ENCODE data around the gene ALDH1L1. TPM values are rescaled to one million over a fixed set of nuclear protein-coding genes. Genes with fewer than 3 reads are reported as not detected.

The ALDH1L1 gene
- total RNA-seq, 1 donor from 2014 or later: 1.0 TPM

GRCh38 chr3:126121074-126121473 is 59.3 kb downstream of the ALDH1L1 start:
- TF ChIP-seq, protein P1, sequence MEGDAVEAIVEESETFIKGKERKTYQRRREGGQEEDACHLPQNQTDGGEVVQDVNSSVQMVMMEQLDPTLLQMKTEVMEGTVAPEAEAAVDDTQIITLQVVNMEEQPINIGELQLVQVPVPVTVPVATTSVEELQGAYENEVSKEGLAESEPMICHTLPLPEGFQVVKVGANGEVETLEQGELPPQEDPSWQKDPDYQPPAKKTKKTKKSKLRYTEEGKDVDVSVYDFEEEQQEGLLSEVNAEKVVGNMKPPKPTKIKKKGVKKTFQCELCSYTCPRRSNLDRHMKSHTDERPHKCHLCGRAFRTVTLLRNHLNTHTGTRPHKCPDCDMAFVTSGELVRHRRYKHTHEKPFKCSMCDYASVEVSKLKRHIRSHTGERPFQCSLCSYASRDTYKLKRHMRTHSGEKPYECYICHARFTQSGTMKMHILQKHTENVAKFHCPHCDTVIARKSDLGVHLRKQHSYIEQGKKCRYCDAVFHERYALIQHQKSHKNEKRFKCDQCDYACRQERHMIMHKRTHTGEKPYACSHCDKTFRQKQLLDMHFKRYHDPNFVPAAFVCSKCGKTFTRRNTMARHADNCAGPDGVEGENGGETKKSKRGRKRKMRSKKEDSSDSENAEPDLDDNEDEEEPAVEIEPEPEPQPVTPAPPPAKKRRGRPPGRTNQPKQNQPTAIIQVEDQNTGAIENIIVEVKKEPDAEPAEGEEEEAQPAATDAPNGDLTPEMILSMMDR (IDR thresholded peaks at IDR 0.05; ENCODE audit: insufficient read depth, low read length, poor library complexity, severe bottlenecking): no peak
- no peaks in the 10 kb centered on the region for H3K36me3 ChIP-seq (ENCODE audit: control insufficient read depth, insufficient read depth, low read length)
- no peaks in the 10 kb centered on the region for H3K27me3 ChIP-seq (ENCODE audit: control insufficient read depth, insufficient read depth, low read length)
- no peak overlapping the region for H3K4me3 ChIP-seq (ENCODE audit: low read depth, low read length)
- no peak for DNase-seq (ENCODE audit: low read depth)

DNA sequence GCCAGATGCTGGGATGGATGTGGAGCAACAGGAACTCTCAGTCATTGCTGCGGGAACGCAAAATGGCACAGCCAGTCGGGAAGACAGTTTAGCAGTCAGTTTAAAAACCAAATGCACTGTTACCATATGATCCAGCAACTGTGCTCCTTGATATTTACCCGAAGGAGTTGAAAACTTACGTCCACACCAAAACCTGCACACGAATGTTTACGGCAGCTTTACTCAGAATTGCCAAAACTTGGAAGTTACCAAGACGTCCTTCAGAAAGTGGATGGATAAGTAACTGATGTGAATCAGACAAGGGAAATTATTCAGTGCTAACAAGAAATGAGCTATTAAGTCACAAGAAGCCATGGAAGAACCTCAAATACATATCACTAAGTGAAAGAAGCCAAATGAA is 60.4 kb downstream of the ALDH1L1 start:
- H3K27me3 ChIP-seq (ENCODE audit: control insufficient read depth, insufficient read depth, low read length): no peaks in the 10 kb centered on the region
- H3K36me3 ChIP-seq (ENCODE audit: control insufficient read depth, insufficient read depth, low read length): no peaks in the 10 kb centered on the region
- DNase-seq (ENCODE audit: low read depth): no peak
- TF ChIP-seq, protein P1 (IDR thresholded peaks at IDR 0.05; ENCODE audit: insufficient read depth, low read length, poor library complexity, severe bottlenecking): no peak
- no peak overlapping the region for H3K4me3 ChIP-seq (ENCODE audit: low read depth, low read length)

- Histone ChIP-seq H3K27me3 (ENCODE audit: control insufficient read depth, insufficient read depth, low read length) (no peaks in the 10 kb centered on the region), H3K36me3 (ENCODE audit: control insufficient read depth, insufficient read depth, low read length) (no peaks in the 10 kb centered on the region), H3K4me3 (ENCODE audit: low read depth, low read length) (no peak overlapping the region)
- TF ChIP-seq, protein P1 (IDR thresholded peaks at IDR 0.05; ENCODE audit: insufficient read depth, low read length, poor library complexity, severe bottlenecking): no peak
- no peak for DNase-seq (ENCODE audit: low read depth)
These were observed 61.2 kb downstream of the ALDH1L1 start for GRCh38 chr3:126119008-126119675.

DNA sequence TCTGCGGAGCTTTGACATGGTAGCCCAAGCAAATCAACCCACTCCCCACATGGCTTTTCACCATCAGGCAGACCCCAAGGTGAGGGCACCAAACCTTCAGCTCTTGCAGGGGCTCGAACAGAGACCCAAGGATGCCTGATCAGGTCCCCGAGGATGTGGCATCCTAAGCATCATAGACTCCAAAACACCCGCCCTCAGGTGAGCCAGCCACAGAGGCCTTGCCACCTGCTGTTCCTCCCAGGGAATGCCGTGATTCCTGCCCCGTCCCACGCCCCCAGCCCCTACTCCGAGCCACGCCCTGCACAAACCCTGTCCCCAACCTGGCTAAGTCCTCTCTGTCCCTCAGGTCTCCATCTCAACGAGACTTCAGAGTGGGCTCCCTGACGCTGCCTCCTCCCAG is 61.8 kb downstream of the ALDH1L1 start:
- Histone ChIP-seq H3K36me3 (ENCODE audit: control insufficient read depth, insufficient read depth, low read length) (no peaks in the 10 kb centered on the region), H3K27me3 (ENCODE audit: control insufficient read depth, insufficient read depth, low read length) (no peaks in the 10 kb centered on the region), H3K4me3 (ENCODE audit: low read depth, low read length) (no peak overlapping the region)
- DNase-seq (ENCODE audit: low read depth): no peak
- TF ChIP-seq, protein P1 (IDR thresholded peaks at IDR 0.05; ENCODE audit: insufficient read depth, low read length, poor library complexity, severe bottlenecking): no peak

- no peak for DNase-seq (ENCODE audit: low read depth)
- Histone ChIP-seq H3K27me3 (ENCODE audit: control insufficient read depth, insufficient read depth, low read length) (no peaks in the 10 kb centered on the region), H3K36me3 (ENCODE audit: control insufficient read depth, insufficient read depth, low read length) (no peaks in the 10 kb centered on the region), H3K4me3 (ENCODE audit: low read depth, low read length) (no peak overlapping the region)
- TF ChIP-seq, protein P1 (IDR thresholded peaks at IDR 0.05; ENCODE audit: insufficient read depth, low read length, poor library complexity, severe bottlenecking): no peak
These were observed 62.6 kb downstream of the ALDH1L1 start for GRCh38 chr3:126117786-126118185.

GRCh38 chr3:126117212-126117611 is 63.2 kb downstream of the ALDH1L1 start:
- DNase-seq (ENCODE audit: low read depth): no peak
- no peaks in the 10 kb centered on the region for H3K36me3 ChIP-seq (ENCODE audit: control insufficient read depth, insufficient read depth, low read length)
- TF ChIP-seq, protein P1 (IDR thresholded peaks at IDR 0.05; ENCODE audit: insufficient read depth, low read length, poor library complexity, severe bottlenecking): no peak
- no peak overlapping the region for H3K4me3 ChIP-seq (ENCODE audit: low read depth, low read length)
- no peaks in the 10 kb centered on the region for H3K27me3 ChIP-seq (ENCODE audit: control insufficient read depth, insufficient read depth, low read length)

All from kidney epithelial cell (primary cell).